ENCODE measurements around the gene CAPN12. TPM values are rescaled to one million over a fixed set of nuclear protein-coding genes. Genes with fewer than 3 reads are reported as not detected.

CAPN12 gene
- total and polyA plus RNA-seq, 2 of the 8 experiments (the other 6 are each of a cell fraction or from before 2014, with no cell fraction given): 8.8 to 20.0 TPM

DNA sequence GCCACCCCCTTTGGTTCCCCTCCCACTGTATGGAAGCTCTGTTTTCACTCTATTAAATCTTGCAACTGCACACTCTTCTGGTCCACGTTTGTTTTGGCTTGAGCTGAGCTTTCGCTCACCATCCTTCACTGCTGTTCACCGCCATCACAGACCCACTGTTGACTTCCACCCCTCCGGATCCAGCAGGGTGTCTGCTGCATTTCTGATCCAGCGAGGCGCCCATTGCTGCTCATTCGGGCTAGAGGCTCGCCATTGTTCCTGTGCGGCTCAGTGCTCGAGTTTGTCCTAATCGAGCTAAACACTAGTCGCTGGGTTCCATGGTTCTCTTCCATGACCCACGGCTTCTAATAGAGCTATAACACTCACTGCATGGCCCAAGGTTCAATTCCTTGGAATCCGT is 54.1 kb downstream of the CAPN12 start (continued):
- TF ChIP-seq, protein P1, sequence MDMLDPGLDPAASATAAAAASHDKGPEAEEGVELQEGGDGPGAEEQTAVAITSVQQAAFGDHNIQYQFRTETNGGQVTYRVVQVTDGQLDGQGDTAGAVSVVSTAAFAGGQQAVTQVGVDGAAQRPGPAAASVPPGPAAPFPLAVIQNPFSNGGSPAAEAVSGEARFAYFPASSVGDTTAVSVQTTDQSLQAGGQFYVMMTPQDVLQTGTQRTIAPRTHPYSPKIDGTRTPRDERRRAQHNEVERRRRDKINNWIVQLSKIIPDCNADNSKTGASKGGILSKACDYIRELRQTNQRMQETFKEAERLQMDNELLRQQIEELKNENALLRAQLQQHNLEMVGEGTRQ (IDR thresholded peaks at IDR 0.05; ENCODE audit: low read length): no peak
- TF ChIP-seq GTF2F1 (IDR thresholded peaks at IDR 0.05; ENCODE audit: borderline replicate concordance, low read depth, low read length) (no peak), BCL11A (IDR thresholded peaks at IDR 0.05; ENCODE audit: low read depth in 2 of 2, low read length in 2 of 2) (no peak), KDM1A (IDR thresholded peaks at IDR 0.05; ENCODE audit: borderline replicate concordance, low read length) (no peak), NANOG (IDR thresholded peaks at IDR 0.05; ENCODE audit: insufficient read depth, low read depth, low read length, poor library complexity, severe bottlenecking) (no peak)
- TF ChIP-seq, protein P2, sequence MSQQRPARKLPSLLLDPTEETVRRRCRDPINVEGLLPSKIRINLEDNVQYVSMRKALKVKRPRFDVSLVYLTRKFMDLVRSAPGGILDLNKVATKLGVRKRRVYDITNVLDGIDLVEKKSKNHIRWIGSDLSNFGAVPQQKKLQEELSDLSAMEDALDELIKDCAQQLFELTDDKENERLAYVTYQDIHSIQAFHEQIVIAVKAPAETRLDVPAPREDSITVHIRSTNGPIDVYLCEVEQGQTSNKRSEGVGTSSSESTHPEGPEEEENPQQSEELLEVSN (IDR thresholded peaks at IDR 0.05): no peak
